K562 (cell line): Measurements from ENCODE around the gene MAP1A. TPM values are rescaled to one million over a fixed set of nuclear protein-coding genes. Genes with fewer than 3 reads are reported as not detected.
"Not testable (repeated sequence)": the region's sequence is repeated elsewhere in the genome, so short reads cannot be mapped to it uniquely, and the experiment has no call there.

Experiments
- ATAC-seq: fragments of 200-7000 bp; cut with Tn5 transposase; 3 replicates; pipeline ENCODE4 v1.9.1; 2020; ENCODE audit warnings: moderate library complexity
- BruUV-seq: library from RNA; stranded (reverse); fragments of 400-500 nt; replicated peaks from 2 replicates; lab custom pipeline; 2021; lab: Mats Ljungman, UMichigan
- CTCF ChIA-PET: fragments of 300-600 bp; formaldehyde crosslinking; extraction: SDS; loops from one replicate; lab custom pipeline; 2021; ENCODE audit warnings: low intra/inter-chr PET ratio; lab: Yijun Ruan, JAX
- POLR2A ChIA-PET: fragments of 300-600, 350-650 bp; sonication (Branson Sonifier 250); formaldehyde crosslinking; extraction: SDS; loops from one replicate; lab custom pipeline; 2021; ENCODE audit warnings: antibody characterized with exemption, inconsistent platforms; lab: Yijun Ruan, JAX
- DNase-seq, 4 experiments: peaks; one replicate each; pipeline versions ENCODE4 v3.0.0 to v3.0.0-alpha.2; 2011 to 2018; ENCODE audit warnings: low spot score in 3 of 4, mixed read lengths in 3 of 4; ENCODE audit errors: extremely low read depth in 1 of 4
- FAIRE-seq: peaks from 2 replicates; lab custom pipeline; 2011; peaks lifted over from hg19 to GRCh38; lab: Jason Lieb, UNC
- H2AFZ ChIP-seq: 2 replicates; pipeline ENCODE4 v1.6.0; 2011; ENCODE audit warnings: low read depth, low read length, control low read depth, inconsistent platforms
- H3K27ac ChIP-seq: fragments of 200-600 bp; 3 replicates; pipeline ENCODE4 v1.8.0; 2011; ENCODE audit warnings: low read depth, mild to moderate bottlenecking, control low read depth, inconsistent platforms, low read length, moderate library complexity, mixed read lengths; ENCODE audit errors: extremely low read depth
- H3K27me3 ChIP-seq, 2 experiments: fragments of 300-600 bp in 1 of 2; 2 replicates in 1 of 2; 3 replicates in 1 of 2; pipeline versions ENCODE4 v1.6.0 to v1.8.0; 2011; ENCODE audit warnings: inconsistent platforms in 2 of 2, low read length in 2 of 2, mild to moderate bottlenecking in 1 of 2, mixed read lengths in 1 of 2, moderate library complexity in 1 of 2; ENCODE audit not compliant: control insufficient read depth in 2 of 2, insufficient read depth in 2 of 2
- H3K36me3 ChIP-seq: fragments of 300-600 bp; 3 replicates; pipeline ENCODE4 v1.8.0; 2011; ENCODE audit warnings: mild to moderate bottlenecking, low read length, inconsistent platforms; ENCODE audit not compliant: control insufficient read depth, insufficient read depth
- H3K4me1 ChIP-seq, 2 experiments: fragments of 200-600 bp in 1 of 2; replicated peaks in 1 of 2; 2 replicates in 1 of 2; 3 replicates in 1 of 2; pipeline versions ENCODE4 v1.5.1 to v1.8.0; 2011; ENCODE audit warnings: inconsistent platforms in 2 of 2, low read length in 2 of 2, mild to moderate bottlenecking in 1 of 2, mixed read lengths in 1 of 2, moderate library complexity in 1 of 2; ENCODE audit not compliant: control insufficient read depth in 2 of 2, insufficient read depth in 2 of 2
- H3K4me2 ChIP-seq: 2 replicates; pipeline ENCODE4 v1.6.1; 2011; ENCODE audit warnings: low read length, control low read depth, inconsistent platforms, mixed read lengths; ENCODE audit not compliant: insufficient read depth
- H3K4me3 ChIP-seq: fragments of 200-600 bp; sonication (generic), shearing (Covaris generic); 2 replicates; pipeline ENCODE4 v1.5.1; 2016; ENCODE audit warnings: control low read depth, inconsistent platforms
- H3K79me2 ChIP-seq: fragments of 200-600 bp; 3 replicates; pipeline ENCODE4 v1.8.0; 2011; ENCODE audit warnings: low read length, inconsistent platforms; ENCODE audit not compliant: control insufficient read depth, insufficient read depth
- H3K9ac ChIP-seq, 2 experiments: 2 replicates each; pipeline versions ENCODE4 v1.6.0 to v1.6.1; 2011; ENCODE audit warnings: low read depth in 2 of 2, low read length in 2 of 2, control low read depth in 1 of 2, inconsistent platforms in 1 of 2, mild to moderate bottlenecking in 1 of 2, mixed read lengths in 1 of 2; ENCODE audit not compliant: insufficient read depth in 1 of 2
- H3K9me1 ChIP-seq: one replicate; pipeline ENCODE4 v1.6.0; 2011; ENCODE audit warnings: inconsistent platforms, mild to moderate bottlenecking, low read length, moderate library complexity; ENCODE audit not compliant: control insufficient read depth, insufficient read depth
- H3K9me3 ChIP-seq: replicated peaks from 2 replicates; pipeline ENCODE4 v1.5.1; 2011; ENCODE audit warnings: low read depth, low read length, inconsistent platforms; ENCODE audit not compliant: control insufficient read depth, insufficient read depth
- H4K20me1 ChIP-seq: replicated peaks from 2 replicates; pipeline ENCODE4 v1.6.1; 2011; ENCODE audit warnings: low read length, inconsistent platforms, mixed read lengths; ENCODE audit not compliant: control insufficient read depth, insufficient read depth
- WGBS: fragments of 100-300 bp; shearing (Covaris generic); methylation state at CpG from one replicate; pipeline ENCODE4 v1.1.6; 2016; ENCODE audit warnings: low coverage, mixed read lengths; ENCODE audit not compliant: insufficient coverage; ENCODE audit errors: missing lambda C conversion rate; 5-methylcytosine and 5-hydroxymethylcytosine counted together
- in situ Hi-C: fragments of 300-500 bp; cut with MboI; formaldehyde crosslinking; loops from 4 replicates; pipeline ENCODE4 v1.15.0; 2018; ENCODE audit warnings: inconsistent platforms, mixed read lengths
- intact Hi-C: fragments of 100-400 bp; cut with micrococcal nuclease; formaldehyde crosslinking; loops from 2 replicates; pipeline ENCODE4 v1.14.2; 2022
- polyA plus RNA-seq, 8 experiments: library from polyadenylated mRNA; depleted of rRNA in 4 of 8; stranded (reverse) in 5 of 8; unstranded in 3 of 8; fragments of >200 nt; fragmentation: Nextera tagmentation in 2 of 8; fragmentation: Illumina TruSeq in 1 of 8; extraction: Ambion mirVana in 2 of 8; extraction: Trizol in 1 of 8; gene quantifications; 2 replicates each; pipeline versions ENCODE4 v1.2.1 to v1.2.3, GENCODE V29; 2011 to 2014; ENCODE audit warnings: inconsistent platforms in 1 of 8, missing spikeins in 1 of 8
- total RNA-seq, 7 experiments: library from RNA; depleted of rRNA in 6 of 7; stranded (reverse); fragments of >200 nt in 6 of 7; fragmentation: Illumina TruSeq in 2 of 7; extraction: Trizol in 2 of 7; gene quantifications; 2 replicates each; pipeline versions ENCODE4 v1.2.1 to v1.2.3, GENCODE V29; 2011 to 2021; ENCODE audit warnings: low replicate concordance in 1 of 7

MAP1A gene
- total and polyA plus RNA-seq, 9 of the 15 experiments (the other 6 are each of a cell fraction or from before 2014, with no cell fraction given), result 2.0 to 20.3 (median 7.3) TPM

DNA sequence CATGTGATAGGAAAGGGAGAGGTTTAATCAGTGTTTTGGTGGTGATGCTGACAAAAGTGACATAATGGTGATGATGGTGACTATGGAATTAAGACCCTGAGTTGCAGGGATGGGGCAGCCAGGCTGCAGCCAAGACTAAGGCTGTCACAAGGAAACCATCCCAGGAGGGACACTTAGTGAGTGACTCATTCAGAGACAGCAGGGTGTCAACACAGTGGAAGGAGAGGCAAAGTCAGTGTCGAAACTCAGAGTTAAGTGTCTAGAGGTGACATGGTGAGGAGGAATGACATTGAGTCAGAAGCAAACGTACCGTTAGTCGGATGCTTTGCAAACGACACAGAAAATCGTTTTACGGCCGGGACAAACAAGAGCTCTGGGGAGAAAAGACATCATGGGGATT lies 46.4 kb downstream of the MAP1A start:
- H3K4me3 ChIP-seq, H2AFZ ChIP-seq, FAIRE-seq, H3K9ac ChIP-seq, H3K9me1 ChIP-seq, H3K36me3 ChIP-seq, H3K9me3 ChIP-seq, ATAC-seq, H3K4me2 ChIP-seq, H4K20me1 ChIP-seq, BruUV-seq, CTCF ChIA-PET, in situ Hi-C loops, H3K79me2 ChIP-seq, intact Hi-C loops, H3K27me3 ChIP-seq, H3K4me1 ChIP-seq, H3K27ac ChIP-seq, DNase-seq, POLR2A ChIA-PET: not testable (repeated sequence)
- no CpG with 5 or more reads among the region's 8 CpGs for WGBS

DNA sequence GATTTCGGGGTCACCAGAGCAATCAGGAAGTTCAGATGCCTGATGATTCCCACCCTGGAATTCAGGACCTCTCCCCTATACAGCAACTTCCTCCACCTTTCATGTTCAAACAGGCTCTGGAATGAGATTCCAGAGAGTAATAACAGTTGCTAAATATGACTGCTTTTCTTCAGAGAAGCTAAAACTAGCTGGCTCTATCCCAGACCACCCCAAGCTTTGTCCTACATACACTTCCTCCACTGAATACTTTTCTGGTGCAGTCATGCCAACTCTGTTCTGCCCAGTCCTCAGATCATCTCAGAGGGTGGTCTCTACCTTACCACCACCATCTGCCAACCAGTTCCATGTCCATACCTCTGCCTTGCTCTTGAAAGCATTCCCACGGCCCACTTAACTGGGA lies 49.2 kb downstream of the MAP1A start:
- H3K9me1 ChIP-seq, DNase-seq, CTCF ChIA-PET, H3K36me3 ChIP-seq, H3K27me3 ChIP-seq, H3K27ac ChIP-seq, BruUV-seq, H3K4me1 ChIP-seq, FAIRE-seq, H3K9ac ChIP-seq, H3K4me3 ChIP-seq, POLR2A ChIA-PET, H3K4me2 ChIP-seq, H4K20me1 ChIP-seq, H3K9me3 ChIP-seq, in situ Hi-C loops, intact Hi-C loops, H3K79me2 ChIP-seq, ATAC-seq, H2AFZ ChIP-seq: not testable (repeated sequence)
- WGBS, result no CpG with 5 or more reads among the region's 2 CpGs

DNA sequence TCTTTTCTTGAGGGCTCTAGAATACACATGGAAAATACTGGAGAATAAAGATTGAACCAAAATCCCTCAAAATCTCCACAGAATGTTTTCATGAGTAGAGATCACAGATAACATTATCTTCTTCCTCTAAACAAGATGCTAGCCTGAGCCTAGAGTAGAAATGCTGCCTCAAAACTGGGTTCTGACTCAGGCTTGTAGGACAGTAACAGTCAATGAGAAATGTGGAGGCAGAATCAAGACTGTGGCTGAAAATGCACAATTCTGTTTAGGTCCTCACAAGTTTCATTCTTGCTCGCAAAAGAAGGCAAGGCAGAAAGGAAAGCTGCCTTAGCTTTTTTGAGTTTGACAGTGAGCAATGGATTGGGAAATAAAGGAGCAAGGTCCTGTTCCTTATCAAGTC lies 57.2 kb downstream of the MAP1A start:
- DNase-seq, H3K9ac ChIP-seq, H3K4me2 ChIP-seq, H3K9me3 ChIP-seq, H3K27ac ChIP-seq, CTCF ChIA-PET, POLR2A ChIA-PET, H3K4me1 ChIP-seq, H3K27me3 ChIP-seq, H3K36me3 ChIP-seq, H3K79me2 ChIP-seq, ATAC-seq, BruUV-seq, H2AFZ ChIP-seq, FAIRE-seq, H3K4me3 ChIP-seq, intact Hi-C loops, H3K9me1 ChIP-seq, H4K20me1 ChIP-seq: not testable (repeated sequence)
- WGBS, result no CpG with 5 or more reads among the region's 1 CpG
- in situ Hi-C loops, result loop anchor here (25.0 kb wide), 1 partner anchor 137 kb away; no protein-coding TSS in a partner anchor
